Right cardiac atrium (tissue), 5 donors: Measurements from ENCODE around the gene ANKRD50. TPM values are rescaled to one million over a fixed set of nuclear protein-coding genes. Genes with fewer than 3 reads are reported as not detected.
A peak's percentile ranks its signal among the peaks of the same experiment; 100 is the strongest.

Experiments used
- ATAC-seq, 2 donors: fragments of 200-7000 bp; cut with Tn5 transposase; one replicate each; pipeline versions ENCODE4 v1.8.0 to v1.9.1; 2020; ENCODE audit warnings: moderate library complexity in 2 of 2, mild to moderate bottlenecking in 1 of 2
- DNase-seq, 3 donors: peaks; one replicate each; pipeline ENCODE4 v3.0.0-alpha.2; 2020
- H3K27ac ChIP-seq: one replicate; pipeline ENCODE4 v1.5.1; 2013; ENCODE audit warnings: mild to moderate bottlenecking, low read length, control low read depth, moderate library complexity
- H3K27me3 ChIP-seq: one replicate; pipeline ENCODE4 v1.6.1; 2013; ENCODE audit not compliant: control insufficient read depth, insufficient read depth
- H3K4me1 ChIP-seq: one replicate; pipeline ENCODE4 v1.6.1; 2013; ENCODE audit warnings: low read length; ENCODE audit not compliant: control insufficient read depth, insufficient read depth
- H3K4me3 ChIP-seq: one replicate; pipeline ENCODE4 v1.5.1; 2013; ENCODE audit warnings: low read length, control low read depth
- H3K9me3 ChIP-seq: one replicate; pipeline ENCODE4 v1.6.1; 2013; ENCODE audit warnings: low read length; ENCODE audit not compliant: control insufficient read depth
- WGBS: extraction: QIAGEN DNeasy Blood & Tissue Kit; methylation state at CpG from one replicate; pipeline ENCODE4 v1.1.7; 2013; 5-methylcytosine and 5-hydroxymethylcytosine counted together
- intact Hi-C, 4 donors: fragments of 100-400 bp; cut with DNase I; formaldehyde crosslinking; loops; one replicate each; pipeline versions ENCODE4 v1.11.0 to v1.14.0; 2022 to 2023
- polyA plus RNA-seq: library from polyadenylated mRNA; stranded (reverse); fragments of 200-250 nt; gene quantifications from one replicate; pipeline ENCODE4 v1.2.3, GENCODE V29; 2013
- total RNA-seq, 4 donors: library from RNA; stranded (reverse); fragmentation: NEBNext Ultra II Directional; extraction: Animal tissue kit (Norgen Biotek cat#: 25700); gene quantifications; one replicate each; pipeline ENCODE4 v1.2.1, GENCODE V29; 2021
- donor health status: healthy with polysubstance abuse.
- donor health status: DM: no; HTN: yes; CAD: no.
- donor health status: DM: no; HTN: no; CAD: no.
- donor health status: DM: no; HTN: yes; CAD: no; lungs with severe emphysema.
- donor health status: DM: yes; HTN: yes; CAD: no.

ANKRD50 gene
- total and polyA plus RNA-seq, 5 donors, result 3.0 to 11.5 (median 10.4) TPM

- H3K4me1 ChIP-seq, result no peaks in the 10 kb centered on the region
- H3K27me3 ChIP-seq, result no peaks in the 10 kb centered on the region
- ATAC-seq, result no peak
- DNase-seq, result no peak
- intact Hi-C loops, result no loop called here
- no peak overlapping the region for H3K27ac ChIP-seq
- no peaks in the 10 kb centered on the region for H3K9me3 ChIP-seq
- no peak overlapping the region for H3K4me3 ChIP-seq
Observed at GRCh38 chr4:124738994-124739393, 26.5 kb upstream of the ANKRD50 start.

- no peak overlapping the region for H3K4me3 ChIP-seq
- ATAC-seq (no peak), DNase-seq (no peak)
- no peaks in the 10 kb centered on the region for H3K27me3 ChIP-seq
- no peaks in the 10 kb centered on the region for H3K4me1 ChIP-seq
- WGBS, result 59% methylated on average over 2 of the region's 2 CpGs
- intact Hi-C loops, result no loop called here
- no peak overlapping the region for H3K27ac ChIP-seq
- no peaks in the 10 kb centered on the region for H3K9me3 ChIP-seq
Observed at GRCh38 chr4:124737619-124738018, 25.1 kb upstream of the ANKRD50 start.

- Histone ChIP-seq H3K9me3 (no peaks in the 10 kb centered on the region), H3K4me3 (no peak overlapping the region), H3K27me3 (no peaks in the 10 kb centered on the region), H3K4me1 (no peaks in the 10 kb centered on the region), H3K27ac (no peak overlapping the region)
- 63% methylated on average over 1 of the region's 1 CpG for WGBS
- no peak for ATAC-seq
- DNase-seq, result no peak
- intact Hi-C loops, result no loop called here
Observed at GRCh38 chr4:124736526-124736925, 24.0 kb upstream of the ANKRD50 start.

GRCh38 chr4:124727331-124727890, 14.9 kb upstream of the ANKRD50 start:
- intact Hi-C loops, result no loop called here
- no peak overlapping the region for H3K4me3 ChIP-seq
- no peaks in the 10 kb centered on the region for H3K4me1 ChIP-seq
- 97% methylated on average over 5 of the region's 5 CpGs for WGBS
- no peaks in the 10 kb centered on the region for H3K9me3 ChIP-seq
- H3K27ac ChIP-seq, result no peak overlapping the region
- ATAC-seq, result no peak
- DNase-seq, result no peak
- H3K27me3 ChIP-seq, result no peaks in the 10 kb centered on the region

- Histone ChIP-seq H3K27me3 (no peaks in the 10 kb centered on the region), H3K27ac (no peak overlapping the region), H3K4me3 (no peak overlapping the region), H3K9me3 (no peaks in the 10 kb centered on the region), H3K4me1 (no peaks in the 10 kb centered on the region)
- ATAC-seq, result no peak
- intact Hi-C loops, result no loop called here
- no peak for DNase-seq
- WGBS, result 95% methylated on average over 3 of the region's 3 CpGs
Observed at GRCh38 chr4:124726269-124726668, 13.7 kb upstream of the ANKRD50 start.

- H3K27me3 ChIP-seq, result no peaks in the 10 kb centered on the region
- intact Hi-C loops, result no loop called here
- no peak for ATAC-seq
- H3K9me3 ChIP-seq, result no peaks in the 10 kb centered on the region
- no peak for DNase-seq
- no peak overlapping the region for H3K4me3 ChIP-seq
- H3K27ac ChIP-seq, result no peak overlapping the region
- no peaks in the 10 kb centered on the region for H3K4me1 ChIP-seq
Observed at GRCh38 chr4:124722071-124722470, 9.5 kb upstream of the ANKRD50 start.

GRCh38 chr4:124717101-124717500, 4.6 kb upstream of the ANKRD50 start:
- no peak overlapping the region for H3K4me3 ChIP-seq
- no peaks in the 10 kb centered on the region for H3K27me3 ChIP-seq
- ATAC-seq (no peak), DNase-seq (no peak)
- H3K9me3 ChIP-seq, result no peaks in the 10 kb centered on the region
- no peak overlapping the region for H3K27ac ChIP-seq
- intact Hi-C loops, result no loop called here
- H3K4me1 ChIP-seq, result no peaks in the 10 kb centered on the region
- 94% methylated on average over 4 of the region's 4 CpGs for WGBS

- ATAC-seq (peak; percentile 71 to 78), DNase-seq (peak; percentile 79 to 90 (median 90))
- H3K4me3 ChIP-seq, result peak overlapping the region; percentile 72
- peak overlapping the region; percentile 94 for H3K27ac ChIP-seq
- no peaks in the 10 kb centered on the region for H3K9me3 ChIP-seq
- intact Hi-C loops, result no loop called here
- H3K4me1 ChIP-seq, result peaks cover 3% of the 10 kb centered on the region
- WGBS, result 2% methylated on average over 12 of the region's 12 CpGs
- H3K27me3 ChIP-seq, result no peaks in the 10 kb centered on the region
Observed at GRCh38 chr4:124713185-124713592, 657 bp upstream of the ANKRD50 start.

GRCh38 chr4:124711471-124712371, 811 bp downstream of the ANKRD50 start:
- Histone ChIP-seq H3K27ac (peak overlapping the region; percentile 88), H3K4me1 (peaks cover 3% of the 10 kb centered on the region), H3K4me3 (peak overlapping the region; percentile 72), H3K27me3 (no peaks in the 10 kb centered on the region), H3K9me3 (no peaks in the 10 kb centered on the region)
- DNase-seq (peak in 1 of 3 donors; percentile 80), ATAC-seq (peak; percentile 72 to 73)
- intact Hi-C loops, result no loop called here
- under 1% methylated on average over 35 of the region's 35 CpGs for WGBS

- H3K4me3 ChIP-seq, result peak overlapping the region; percentile 72
- no peaks in the 10 kb centered on the region for H3K9me3 ChIP-seq
- WGBS, result 5% methylated on average over 5 of the region's 5 CpGs
- DNase-seq (peak in 2 of 3 donors; percentile 24 to 48), ATAC-seq (no peak)
- intact Hi-C loops, result no loop called here
- H3K27me3 ChIP-seq, result no peaks in the 10 kb centered on the region
- peaks cover 3% of the 10 kb centered on the region for H3K4me1 ChIP-seq
- H3K27ac ChIP-seq, result no peak overlapping the region
Observed at GRCh38 chr4:124710911-124711310, 1.6 kb downstream of the ANKRD50 start.

GRCh38 chr4:124710015-124710741, 2.4 kb downstream of the ANKRD50 start:
- intact Hi-C loops, result no loop called here
- Histone ChIP-seq H3K27ac (no peak overlapping the region), H3K4me1 (peaks cover 3% of the 10 kb centered on the region), H3K4me3 (peak overlapping the region; percentile 72), H3K27me3 (no peaks in the 10 kb centered on the region), H3K9me3 (no peaks in the 10 kb centered on the region)
- 34% methylated on average over 7 of the region's 7 CpGs for WGBS
- ATAC-seq (no peak), DNase-seq (peak in 1 of 3 donors; percentile 25)
